HCT116 (cell line): Measurements from ENCODE around the gene ZBED6. TPM values are rescaled to one million over a fixed set of nuclear protein-coding genes. Genes with fewer than 3 reads are reported as not detected.

Source experiments
- ATAC-seq: fragments of 200-7000 bp; cut with Tn5 transposase; 2 replicates; pipeline ENCODE4 v1.9.1; 2020; ENCODE audit warnings: mild to moderate bottlenecking, moderate library complexity
- BruUV-seq: library from RNA; stranded (reverse); fragments of 400-500 nt; replicated peaks from 2 replicates; lab custom pipeline; 2021; lab: Mats Ljungman, UMichigan
- CTCF ChIA-PET: fragments of 300-600 bp; sonication (Branson Sonifier 250); formaldehyde crosslinking; loops from one replicate; lab custom pipeline; 2021; ENCODE audit warnings: antibody characterized with exemption; lab: Charles Lee
- POLR2A ChIA-PET: fragments of 300-600, 350-600 bp; sonication (Branson Sonifier 250); formaldehyde crosslinking; loops from one replicate; lab custom pipeline; 2021; ENCODE audit warnings: antibody characterized with exemption; lab: Charles Lee
- RAD21 ChIA-PET, 2 experiments: fragments of 300-600 bp; sonication (Branson Sonifier 250); formaldehyde crosslinking; loops; one replicate each; lab custom pipeline; 2023; ENCODE audit warnings: low total read pairs in 2 of 2; ENCODE audit not compliant: uncharacterized antibody in 2 of 2, unreplicated experiment in 2 of 2, low non-redundant PET in 1 of 2; lab: Charles Lee
- DNase-seq: peaks from one replicate; pipeline ENCODE4 v3.0.0-alpha.2; 2010; ENCODE audit warnings: low read depth, low spot score
- H2AFZ ChIP-seq: fragments of 200-600 bp; shearing (Covaris generic), sonication (generic); 2 replicates; pipeline ENCODE4 v1.6.1; 2017; ENCODE audit warnings: low read depth, mixed run types, mixed read lengths, antibody characterized with exemption, low read length; ENCODE audit not compliant: poor library complexity, severe bottlenecking
- H3K27ac ChIP-seq: 2 replicates; pipeline ENCODE4 v1.5.1; 2012; ENCODE audit warnings: low read depth, low read length
- H3K27me3 ChIP-seq: fragments of 200-600 bp; sonication (generic); 2 replicates; pipeline ENCODE4 v1.6.1; 2016; ENCODE audit warnings: mixed run types, low read length, mixed read lengths; ENCODE audit not compliant: insufficient read depth
- H3K36me3 ChIP-seq, 2 experiments: fragments of 200-500 bp in 1 of 2; fragments of 200-600 bp in 1 of 2; sonication (Bioruptor generic) in 1 of 2; sonication (generic) in 1 of 2; 2 replicates each; pipeline versions ENCODE4 v1.5.1 to v1.6.1; 2014 to 2016; ENCODE audit warnings: low read length in 2 of 2, inconsistent platforms in 1 of 2, mixed read lengths in 1 of 2, mixed run types in 1 of 2; ENCODE audit not compliant: insufficient read depth in 2 of 2, control insufficient read depth in 1 of 2
- H3K4me1 ChIP-seq, 2 experiments: fragments of 200-600 bp in 1 of 2; sonication (generic) in 1 of 2; 2 replicates each; pipeline versions ENCODE4 v1.5.1 to v1.6.1; 2012 to 2017; ENCODE audit warnings: low read length in 2 of 2, inconsistent platforms in 1 of 2, mild to moderate bottlenecking in 1 of 2, mixed read lengths in 1 of 2, mixed run types in 1 of 2, moderate library complexity in 1 of 2; ENCODE audit not compliant: insufficient read depth in 2 of 2, control insufficient read depth in 1 of 2
- H3K4me2 ChIP-seq: fragments of 200-600 bp; sonication (generic); 2 replicates; pipeline ENCODE4 v1.6.1; 2017; ENCODE audit warnings: mixed run types, low read length, mixed read lengths
- H3K4me3 ChIP-seq, 2 experiments: fragments of 200-600 bp in 1 of 2; sonication (generic) in 1 of 2; replicated peaks in 1 of 2; 2 replicates each; pipeline ENCODE4 v1.5.1; 2011 to 2016; ENCODE audit warnings: low read length in 2 of 2, control low read depth in 1 of 2, low read depth in 1 of 2, mild to moderate bottlenecking in 1 of 2, mixed read lengths in 1 of 2, mixed run types in 1 of 2
- H3K79me2 ChIP-seq: fragments of 200-600 bp; sonication (generic); 2 replicates; pipeline ENCODE4 v1.6.1; 2017; ENCODE audit warnings: mild to moderate bottlenecking, mixed run types, low read length, moderate library complexity, mixed read lengths; ENCODE audit not compliant: insufficient read depth
- H3K9ac ChIP-seq: fragments of 200-600 bp; sonication (generic); 2 replicates; pipeline ENCODE4 v1.6.1; 2016; ENCODE audit warnings: low read length, mixed read lengths
- H3K9me2 ChIP-seq: fragments of 200-600 bp; sonication (generic), shearing (Covaris generic); 2 replicates; pipeline ENCODE4 v1.6.1; 2017; ENCODE audit warnings: mixed run types, mild to moderate bottlenecking, moderate library complexity; ENCODE audit not compliant: insufficient read depth
- H3K9me3 ChIP-seq, 2 experiments: fragments of 200-500 bp in 1 of 2; fragments of 200-600 bp in 1 of 2; sonication (Bioruptor generic) in 1 of 2; sonication (generic) in 1 of 2; 2 replicates each; pipeline ENCODE4 v1.6.1; 2014 to 2017; ENCODE audit warnings: low read length in 2 of 2, mixed read lengths in 2 of 2, inconsistent platforms in 1 of 2, low read depth in 1 of 2, mild to moderate bottlenecking in 1 of 2, mixed run types in 1 of 2, moderate library complexity in 1 of 2; ENCODE audit not compliant: control insufficient read depth in 1 of 2, insufficient read depth in 1 of 2
- H4K20me1 ChIP-seq: fragments of 200-600 bp; sonication (generic), shearing (Covaris generic); 2 replicates; pipeline ENCODE4 v1.6.1; 2017; ENCODE audit warnings: mixed run types, mild to moderate bottlenecking, moderate library complexity; ENCODE audit not compliant: insufficient read depth
- CBX3 ChIP-seq: IDR thresholded peaks from 2 replicates; pipeline ENCODE4 v1.6.1; 2012; ENCODE audit warnings: low read depth
- CEBPB ChIP-seq: IDR thresholded peaks from 2 replicates; pipeline ENCODE4 v1.6.1; 2012; ENCODE audit warnings: low read depth
- EGR1 ChIP-seq: IDR thresholded peaks from 2 replicates; pipeline ENCODE4 v1.6.1; 2012; ENCODE audit warnings: low read depth
- ELF1 ChIP-seq: IDR thresholded peaks from 2 replicates; pipeline ENCODE4 v1.6.1; 2012; ENCODE audit warnings: low read depth, borderline replicate concordance
- EZH2 ChIP-seq: fragments of 200-600 bp; sonication (generic); IDR thresholded peaks from 2 replicates; pipeline ENCODE4 v1.6.1; 2017; ENCODE audit warnings: antibody characterized with exemption, mixed run types
- FOSL1 ChIP-seq: IDR thresholded peaks from 2 replicates; pipeline ENCODE4 v1.6.1; 2012; ENCODE audit warnings: low read depth
- JUND ChIP-seq: IDR thresholded peaks from 2 replicates; pipeline ENCODE4 v1.6.1; 2012
- POLR2A ChIP-seq: IDR thresholded peaks from 2 replicates; pipeline ENCODE4 v1.7.0; 2011; ENCODE audit warnings: borderline replicate concordance; ENCODE audit not compliant: insufficient read depth, insufficient read length; ENCODE audit errors: extremely low read depth
- POLR2AphosphoS5 ChIP-seq: IDR thresholded peaks from 2 replicates; pipeline ENCODE4 v1.6.1; 2011; ENCODE audit warnings: mild to moderate bottlenecking, low read depth, low read length, moderate library complexity
- RAD21 ChIP-seq: IDR thresholded peaks from 2 replicates; pipeline ENCODE4 v1.6.1; 2012; ENCODE audit warnings: low read depth, mild to moderate bottlenecking
- SIN3A ChIP-seq: IDR thresholded peaks from 2 replicates; pipeline ENCODE4 v1.6.1; 2012; ENCODE audit warnings: low read depth
- SP1 ChIP-seq: IDR thresholded peaks from 2 replicates; pipeline ENCODE4 v1.6.1; 2012; ENCODE audit warnings: low read depth
- SRF ChIP-seq: IDR thresholded peaks from 2 replicates; pipeline ENCODE4 v1.6.1; 2012; ENCODE audit warnings: low read depth
- YY1 ChIP-seq: IDR thresholded peaks from 2 replicates; pipeline ENCODE4 v1.6.1; 2011; ENCODE audit warnings: low read length, low read depth, moderate library complexity, mild to moderate bottlenecking; ENCODE audit not compliant: insufficient replicate concordance; ENCODE audit errors: extremely low read depth
- ZBTB33 ChIP-seq: IDR thresholded peaks from 2 replicates; pipeline ENCODE4 v1.6.1; 2011; ENCODE audit warnings: mild to moderate bottlenecking, low read length, moderate library complexity; ENCODE audit not compliant: insufficient replicate concordance; ENCODE audit errors: extremely low read depth
- ZFX ChIP-seq: fragments of 450-650 bp; IDR thresholded peaks from 2 replicates; pipeline ENCODE4 v1.6.1; 2017
- intact Hi-C: fragments of 100-400 bp; cut with micrococcal nuclease; formaldehyde crosslinking; loops from 2 replicates; pipeline ENCODE4 v1.10.0; 2022
- total RNA-seq: library from RNA; stranded (reverse); gene quantifications from one replicate; pipeline ENCODE4 v1.2.1, GENCODE V29; 2021; ENCODE audit not compliant: unreplicated experiment
- TF ChIP-seq, protein P1 (sequence below): IDR thresholded peaks from 2 replicates; pipeline ENCODE4 v1.6.1; 2012
- TF ChIP-seq, protein P2 (sequence below), 3 experiments: fragments of 200-600 bp in 1 of 3; sonication (generic) in 1 of 3; IDR thresholded peaks in 2 of 3; conservative IDR thresholded peaks in 1 of 3; 2 replicates each; pipeline ENCODE4 v1.5.1; 2012 to 2017; ENCODE audit warnings: low read depth in 2 of 3, low read length in 2 of 3, antibody characterized with exemption in 1 of 3, borderline replicate concordance in 1 of 3, control low read depth in 1 of 3, mild to moderate bottlenecking in 1 of 3, mixed read lengths in 1 of 3, mixed run types in 1 of 3, moderate library complexity in 1 of 3; ENCODE audit not compliant: insufficient read depth in 1 of 3

ZBED6 gene
- total RNA-seq, 1 experiment from 2014 or later = 26.9 TPM

- Histone ChIP-seq H3K79me2 (no peaks in the 10 kb centered on the region), H3K27me3 (no peaks in the 10 kb centered on the region)
- TF ChIP-seq SP1 = no peak
- TF ChIP-seq, protein P1, sequence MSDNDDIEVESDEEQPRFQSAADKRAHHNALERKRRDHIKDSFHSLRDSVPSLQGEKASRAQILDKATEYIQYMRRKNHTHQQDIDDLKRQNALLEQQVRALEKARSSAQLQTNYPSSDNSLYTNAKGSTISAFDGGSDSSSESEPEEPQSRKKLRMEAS = no peak
- no peak for TF ChIP-seq YY1
- TF ChIP-seq ZBTB33 = no peak
- TF ChIP-seq POLR2A = no peak
- no peak for TF ChIP-seq CEBPB
- no peak for TF ChIP-seq FOSL1
- TF ChIP-seq, protein P2, sequence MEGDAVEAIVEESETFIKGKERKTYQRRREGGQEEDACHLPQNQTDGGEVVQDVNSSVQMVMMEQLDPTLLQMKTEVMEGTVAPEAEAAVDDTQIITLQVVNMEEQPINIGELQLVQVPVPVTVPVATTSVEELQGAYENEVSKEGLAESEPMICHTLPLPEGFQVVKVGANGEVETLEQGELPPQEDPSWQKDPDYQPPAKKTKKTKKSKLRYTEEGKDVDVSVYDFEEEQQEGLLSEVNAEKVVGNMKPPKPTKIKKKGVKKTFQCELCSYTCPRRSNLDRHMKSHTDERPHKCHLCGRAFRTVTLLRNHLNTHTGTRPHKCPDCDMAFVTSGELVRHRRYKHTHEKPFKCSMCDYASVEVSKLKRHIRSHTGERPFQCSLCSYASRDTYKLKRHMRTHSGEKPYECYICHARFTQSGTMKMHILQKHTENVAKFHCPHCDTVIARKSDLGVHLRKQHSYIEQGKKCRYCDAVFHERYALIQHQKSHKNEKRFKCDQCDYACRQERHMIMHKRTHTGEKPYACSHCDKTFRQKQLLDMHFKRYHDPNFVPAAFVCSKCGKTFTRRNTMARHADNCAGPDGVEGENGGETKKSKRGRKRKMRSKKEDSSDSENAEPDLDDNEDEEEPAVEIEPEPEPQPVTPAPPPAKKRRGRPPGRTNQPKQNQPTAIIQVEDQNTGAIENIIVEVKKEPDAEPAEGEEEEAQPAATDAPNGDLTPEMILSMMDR (IDR thresholded peaks at IDR 0.05 in 2 of 3, conservative IDR thresholded peaks at IDR 0.05 in 1 of 3; ENCODE audit: borderline replicate concordance in 1 of 3, insufficient read depth in 1 of 3, low read depth in 2 of 3, low read length in 2 of 3) = no peak
- no peak for TF ChIP-seq EGR1
- TF ChIP-seq JUND = no peak
- TF ChIP-seq ZFX = no peak
- no peak for TF ChIP-seq CBX3
- TF ChIP-seq SIN3A = no peak
- TF ChIP-seq POLR2AphosphoS5 = no peak
- no peak for TF ChIP-seq EZH2
- no peak for TF ChIP-seq SRF
- TF ChIP-seq RAD21 = no peak
- no peak for TF ChIP-seq ELF1
- TF ChIP-seq, all 23 proteins: peak for 0
- H3K4me1 ChIP-seq = no peaks in the 10 kb centered on the region
- no peaks in the 10 kb centered on the region for H3K9me2 ChIP-seq
- no peak overlapping the region for H3K27ac ChIP-seq
- no peak for DNase-seq
- RAD21 ChIA-PET = interaction anchor here in 1 of 2 experiments (0.6 kb wide), 1 partner anchor 44 kb away, joined by 6 read pairs; no protein-coding TSS in a partner anchor
- H3K9ac ChIP-seq = no peak overlapping the region
- H3K4me3 ChIP-seq = no peak overlapping the region
- CTCF ChIA-PET = no interaction called here
- no peak for ATAC-seq
- no peak overlapping the region for H2AFZ ChIP-seq
- POLR2A ChIA-PET = no interaction called here
- H3K4me2 ChIP-seq = no peak overlapping the region
- intact Hi-C loops = no loop called here
- BruUV-seq = no TSS peak
- no peaks in the 10 kb centered on the region for H3K9me3 ChIP-seq
- no peaks in the 10 kb centered on the region; the same call in 1 of the 2 replicates for H4K20me1 ChIP-seq
- H3K36me3 ChIP-seq = no peaks in the 10 kb centered on the region
Measured at GRCh38 chr1:203778789-203779188, 16.6 kb upstream of the ZBED6 start.
